ENCODE results near the gene CCDC88C.

DNA sequence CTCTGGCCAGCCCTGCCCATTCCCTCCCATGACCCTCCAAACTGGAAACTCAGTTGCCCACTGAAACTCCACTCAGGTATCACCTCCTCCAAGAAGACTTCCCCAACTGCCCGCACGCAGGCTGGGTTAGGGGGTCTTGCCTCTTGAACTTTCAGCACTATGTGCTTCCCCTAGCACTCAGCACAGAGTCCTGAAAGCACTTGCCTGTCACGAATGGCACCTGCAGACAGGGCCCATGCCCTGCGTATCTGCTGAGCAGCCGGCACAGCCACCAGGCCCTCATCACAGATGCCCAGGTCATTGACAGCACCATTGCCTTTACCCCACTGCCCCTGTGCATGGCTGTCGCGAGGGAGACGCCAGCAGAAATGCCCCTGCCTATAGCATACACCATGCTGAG lies 11.2 kb downstream of the CCDC88C start:
- TF ChIP-seq, protein P1, sequence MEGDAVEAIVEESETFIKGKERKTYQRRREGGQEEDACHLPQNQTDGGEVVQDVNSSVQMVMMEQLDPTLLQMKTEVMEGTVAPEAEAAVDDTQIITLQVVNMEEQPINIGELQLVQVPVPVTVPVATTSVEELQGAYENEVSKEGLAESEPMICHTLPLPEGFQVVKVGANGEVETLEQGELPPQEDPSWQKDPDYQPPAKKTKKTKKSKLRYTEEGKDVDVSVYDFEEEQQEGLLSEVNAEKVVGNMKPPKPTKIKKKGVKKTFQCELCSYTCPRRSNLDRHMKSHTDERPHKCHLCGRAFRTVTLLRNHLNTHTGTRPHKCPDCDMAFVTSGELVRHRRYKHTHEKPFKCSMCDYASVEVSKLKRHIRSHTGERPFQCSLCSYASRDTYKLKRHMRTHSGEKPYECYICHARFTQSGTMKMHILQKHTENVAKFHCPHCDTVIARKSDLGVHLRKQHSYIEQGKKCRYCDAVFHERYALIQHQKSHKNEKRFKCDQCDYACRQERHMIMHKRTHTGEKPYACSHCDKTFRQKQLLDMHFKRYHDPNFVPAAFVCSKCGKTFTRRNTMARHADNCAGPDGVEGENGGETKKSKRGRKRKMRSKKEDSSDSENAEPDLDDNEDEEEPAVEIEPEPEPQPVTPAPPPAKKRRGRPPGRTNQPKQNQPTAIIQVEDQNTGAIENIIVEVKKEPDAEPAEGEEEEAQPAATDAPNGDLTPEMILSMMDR (IDR thresholded peaks at IDR 0.05), result no peak
- TF ChIP-seq EZH2 (IDR thresholded peaks at IDR 0.05), result no peak
